Activated T-cell treated with anti-CD3 and anti-CD28 coated beads, Interleukin-2, amount 50 U/mL, for 72 hours (primary cell): ENCODE data around the gene PPP1R12B. TPM values are rescaled to one million over a fixed set of nuclear protein-coding genes. Genes with fewer than 3 reads are reported as not detected.
"Not testable (repeated sequence)": the region's sequence is repeated elsewhere in the genome, so short reads cannot be mapped to it uniquely, and the experiment has no call there.

Source experiments
- ATAC-seq, 2 donors: fragments of 150-1000 bp; cut with Tn5 transposase; replicated peaks in 1 of 2; 2 replicates each; pipeline ENCODE4 v1.10.0; 2021; ENCODE audit warnings: moderate library complexity in 2 of 2, mild to moderate bottlenecking in 1 of 2
- DNase-seq, 2 donors: peaks; one replicate each; pipeline ENCODE4 v3.0.0; 2021 to 2022; ENCODE audit warnings: mixed read lengths in 1 of 2
- H3K27ac Mint-ChIP-seq: one replicate; pipeline ENCODE4 v1.8.0; 2022; ENCODE audit warnings: mild to moderate bottlenecking, moderate library complexity, mixed read lengths
- H3K27me3 Mint-ChIP-seq: one replicate; pipeline ENCODE4 v1.8.0; 2022; ENCODE audit warnings: low read depth, mixed read lengths
- H3K36me3 Mint-ChIP-seq, 2 donors: one replicate each; pipeline ENCODE4 v1.8.0; 2022; ENCODE audit warnings: mixed read lengths in 2 of 2, mild to moderate bottlenecking in 1 of 2; ENCODE audit not compliant: insufficient read depth in 2 of 2
- H3K4me1 Mint-ChIP-seq: one replicate; pipeline ENCODE4 v1.8.0; 2022; ENCODE audit warnings: low read depth, mixed read lengths
- H3K4me3 Mint-ChIP-seq, 2 donors: one replicate each; pipeline ENCODE4 v1.8.0; 2022; ENCODE audit warnings: mild to moderate bottlenecking in 2 of 2, mixed read lengths in 2 of 2, moderate library complexity in 2 of 2
- H3K9me3 Mint-ChIP-seq, 2 donors: one replicate each; pipeline ENCODE4 v1.8.0; 2022; ENCODE audit warnings: mixed read lengths in 2 of 2
- total RNA-seq, 2 donors: library from RNA; stranded (reverse); gene quantifications; one replicate each; pipeline ENCODE4 v1.2.3, GENCODE V29; 2022

PPP1R12B gene
- total RNA-seq, 2 donors from 2014 or later, result 17.6 to 27.0 TPM

DNA sequence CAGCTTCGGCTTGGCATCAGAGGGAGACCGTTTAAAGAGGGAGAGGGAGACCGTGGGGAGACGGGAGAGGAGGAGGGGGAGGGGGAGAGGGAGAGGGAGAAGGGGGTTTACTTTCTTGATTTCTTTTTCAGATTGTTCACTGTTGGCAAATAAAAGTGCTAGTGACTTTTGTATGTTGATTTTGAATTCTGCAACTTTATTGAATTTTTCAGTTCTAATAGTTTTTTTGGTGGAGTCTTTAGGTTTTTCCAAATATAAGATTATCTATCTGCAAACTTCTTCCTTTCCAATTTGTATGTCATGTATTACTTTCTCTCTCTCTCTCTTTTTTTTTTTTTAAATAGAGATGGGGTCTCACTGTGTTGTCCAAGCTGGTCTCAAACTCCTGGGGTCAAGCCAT lies 104.0 kb downstream of the PPP1R12B start:
- Mint-ChIP-seq H3K27me3 (no peaks in the 10 kb centered on the region), H3K27ac (no peak overlapping the region), H3K9me3 (no peaks in the 10 kb centered on the region), H3K36me3 (peaks cover 2 to 4% of the 10 kb centered on the region in 2 donors), H3K4me3 (no peak overlapping the region), H3K4me1 (peaks cover 14% of the 10 kb centered on the region)
- DNase-seq, result no peak
- no peak for ATAC-seq

DNA sequence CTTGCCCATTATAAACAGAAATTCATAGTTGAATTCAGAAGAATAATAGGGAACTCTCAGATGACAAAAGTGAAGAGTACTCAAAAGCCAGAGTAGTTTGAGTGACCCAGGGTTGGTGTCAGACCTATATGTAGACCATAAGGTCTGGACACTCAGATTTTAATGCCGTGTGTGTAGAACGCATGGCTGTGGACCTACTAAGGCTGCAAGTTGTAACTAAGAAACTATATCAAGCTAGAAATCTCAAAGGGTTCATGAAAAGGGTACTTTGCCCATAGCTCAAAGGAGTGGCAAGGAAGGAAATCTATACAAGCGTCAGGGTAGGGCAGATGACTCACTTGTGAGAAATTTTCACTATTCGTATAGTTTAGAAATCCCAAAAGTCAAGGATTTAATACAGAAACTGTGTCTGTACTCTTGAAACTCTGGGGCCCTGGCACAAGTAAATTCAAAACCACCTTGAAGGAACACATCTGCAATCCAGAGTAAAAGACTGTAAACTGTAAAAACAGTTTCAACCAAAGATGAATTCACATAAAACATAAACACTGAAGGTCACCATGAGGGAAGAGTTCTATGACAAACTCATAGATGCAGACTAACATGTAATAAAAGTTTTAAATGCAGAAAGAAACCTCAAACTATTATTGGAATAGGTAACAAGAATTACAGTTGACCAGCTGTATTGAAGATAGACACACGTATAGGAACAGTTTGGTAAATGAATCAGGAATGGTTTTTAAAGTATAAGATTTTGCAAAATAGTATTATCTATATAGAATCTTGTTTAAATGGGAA lies 108.1 kb downstream of the PPP1R12B start:
- peak; percentile 36 to 43 for ATAC-seq
- H3K27ac Mint-ChIP-seq, result not testable (repeated sequence)

GRCh38 chr1:202458651-202459050 lies 110.2 kb downstream of the PPP1R12B start:
- H3K9me3 Mint-ChIP-seq, ATAC-seq, H3K36me3 Mint-ChIP-seq: not testable (repeated sequence)

More for the DNA sequence above, 108.1 kb downstream of the PPP1R12B start:
- DNase-seq, H3K27me3 Mint-ChIP-seq, H3K9me3 Mint-ChIP-seq, H3K36me3 Mint-ChIP-seq: not testable (repeated sequence)
- peak overlapping the region in 1 of 2 donors; percentile 37 for H3K4me3 Mint-ChIP-seq
- peaks cover 14% of the 10 kb centered on the region for H3K4me1 Mint-ChIP-seq

GRCh38 chr1:202459470-202460142 lies 111.1 kb downstream of the PPP1R12B start:
- H3K36me3 Mint-ChIP-seq, H3K9me3 Mint-ChIP-seq, H3K4me3 Mint-ChIP-seq, H3K27me3 Mint-ChIP-seq, ATAC-seq, H3K27ac Mint-ChIP-seq, DNase-seq: not testable (repeated sequence)
- peaks cover 14% of the 10 kb centered on the region for H3K4me1 Mint-ChIP-seq

More at GRCh38 chr1:202458651-202459050, 110.2 kb downstream of the PPP1R12B start:
- H3K27ac Mint-ChIP-seq, DNase-seq, H3K4me3 Mint-ChIP-seq, H3K27me3 Mint-ChIP-seq: not testable (repeated sequence)
- H3K4me1 Mint-ChIP-seq, result peaks cover 14% of the 10 kb centered on the region

- ATAC-seq, DNase-seq, H3K27ac Mint-ChIP-seq, H3K27me3 Mint-ChIP-seq, H3K9me3 Mint-ChIP-seq, H3K36me3 Mint-ChIP-seq, H3K4me3 Mint-ChIP-seq: not testable (repeated sequence)
- peaks cover 14% of the 10 kb centered on the region for H3K4me1 Mint-ChIP-seq
Observed at GRCh38 chr1:202460143-202460495, 111.6 kb downstream of the PPP1R12B start.

GRCh38 chr1:202462342-202463076 lies 114.0 kb downstream of the PPP1R12B start:
- Mint-ChIP-seq H3K9me3 (no peaks in the 10 kb centered on the region), H3K27ac (no peak overlapping the region), H3K36me3 (no peaks in the 10 kb centered on the region), H3K4me3 (no peak overlapping the region), H3K27me3 (no peaks in the 10 kb centered on the region), H3K4me1 (no peaks in the 10 kb centered on the region)
- no peak for DNase-seq
- no peak for ATAC-seq

DNA sequence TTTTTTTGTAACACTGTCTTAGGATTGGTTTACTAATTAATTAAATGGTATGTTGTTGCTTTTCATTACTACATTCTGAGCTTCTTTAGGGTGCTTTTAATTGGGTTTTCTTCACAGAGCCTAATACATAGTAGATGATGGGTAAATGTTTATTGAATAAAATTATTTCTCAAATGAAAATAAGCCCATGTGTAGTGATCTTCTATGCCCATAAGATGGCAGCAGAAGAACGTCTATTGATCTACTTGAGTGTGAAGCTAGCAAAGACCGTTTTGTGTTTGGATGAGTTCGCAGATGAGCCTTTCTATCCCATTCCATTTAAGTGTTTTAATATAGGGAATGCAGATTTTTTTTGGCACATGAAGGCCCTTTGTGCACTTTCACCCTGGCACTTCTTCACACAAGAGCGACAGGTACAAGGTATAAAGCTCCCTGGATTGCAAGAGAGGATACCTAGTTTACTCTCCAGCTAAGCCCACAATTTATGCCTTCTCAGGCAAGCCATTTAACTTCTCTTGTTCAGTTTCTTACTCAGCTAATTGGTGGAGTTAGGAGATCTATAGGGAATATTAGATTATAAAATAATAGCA lies 115.7 kb downstream of the PPP1R12B start:
- H3K27ac Mint-ChIP-seq, DNase-seq, H3K9me3 Mint-ChIP-seq, H3K36me3 Mint-ChIP-seq, H3K4me3 Mint-ChIP-seq, H3K4me1 Mint-ChIP-seq, H3K27me3 Mint-ChIP-seq: not testable (repeated sequence)
- peak in 1 of 2 donors; percentile 59 for ATAC-seq

GRCh38 chr1:202465644-202466270 lies 117.3 kb downstream of the PPP1R12B start:
- H3K4me1 Mint-ChIP-seq, H3K27me3 Mint-ChIP-seq, H3K27ac Mint-ChIP-seq, H3K4me3 Mint-ChIP-seq, DNase-seq, H3K9me3 Mint-ChIP-seq, ATAC-seq, H3K36me3 Mint-ChIP-seq: not testable (repeated sequence)

GRCh38 chr1:202466339-202466738 lies 117.8 kb downstream of the PPP1R12B start:
- DNase-seq, H3K36me3 Mint-ChIP-seq, H3K27ac Mint-ChIP-seq, H3K27me3 Mint-ChIP-seq, H3K4me1 Mint-ChIP-seq, ATAC-seq, H3K4me3 Mint-ChIP-seq, H3K9me3 Mint-ChIP-seq: not testable (repeated sequence)

- H3K9me3 Mint-ChIP-seq, H3K27ac Mint-ChIP-seq, H3K36me3 Mint-ChIP-seq, H3K4me1 Mint-ChIP-seq, DNase-seq, ATAC-seq, H3K4me3 Mint-ChIP-seq, H3K27me3 Mint-ChIP-seq: not testable (repeated sequence)
Observed at GRCh38 chr1:202467381-202467780, 118.9 kb downstream of the PPP1R12B start.

GRCh38 chr1:202468695-202469094 lies 120.2 kb downstream of the PPP1R12B start:
- H3K9me3 Mint-ChIP-seq, H3K36me3 Mint-ChIP-seq, H3K27ac Mint-ChIP-seq, ATAC-seq, DNase-seq, H3K27me3 Mint-ChIP-seq, H3K4me1 Mint-ChIP-seq, H3K4me3 Mint-ChIP-seq: not testable (repeated sequence)

GRCh38 chr1:202469123-202469522 lies 120.6 kb downstream of the PPP1R12B start:
- DNase-seq, H3K4me1 Mint-ChIP-seq, H3K9me3 Mint-ChIP-seq, H3K27ac Mint-ChIP-seq, H3K36me3 Mint-ChIP-seq, ATAC-seq, H3K4me3 Mint-ChIP-seq, H3K27me3 Mint-ChIP-seq: not testable (repeated sequence)
